ENCODE data around the gene DNM3. TPM values are rescaled to one million over a fixed set of nuclear protein-coding genes. Genes with fewer than 3 reads are reported as not detected.

Gene DNM3
- total RNA-seq, 1 donor: 0.72 TPM

- H3K4me1 ChIP-seq (ENCODE audit: insufficient read depth, low read length): no peaks in the 10 kb centered on the region
- H3K79me2 ChIP-seq (ENCODE audit: insufficient read depth, low read length): no peaks in the 10 kb centered on the region
- no peak overlapping the region for H3K27ac ChIP-seq (ENCODE audit: low read depth, low read length)
- TF ChIP-seq CTCF (IDR thresholded peaks at IDR 0.05; ENCODE audit: extremely low read depth, low read depth, low read length): peak; percentile 80
- H3K4me2 ChIP-seq (ENCODE audit: insufficient read depth, low read length): no peak overlapping the region
- no peak overlapping the region for H2AFZ ChIP-seq (ENCODE audit: low read length)
- no peaks in the 10 kb centered on the region for H3K27me3 ChIP-seq (ENCODE audit: insufficient read depth, low read length)
- no peaks in the 10 kb centered on the region for H3K36me3 ChIP-seq (ENCODE audit: insufficient read depth, low read length)
- DNase-seq (ENCODE audit: insufficient read length, low spot score, missing footprints): no peak
- no peak overlapping the region for H3K4me3 ChIP-seq (ENCODE audit: insufficient read depth, low read length)
- no peaks in the 10 kb centered on the region for H4K20me1 ChIP-seq (ENCODE audit: insufficient read depth, low read length)
- no peaks in the 10 kb centered on the region for H3K9me3 ChIP-seq (ENCODE audit: low read depth, low read length)
These were observed 143.7 kb downstream of the DNM3 start for GRCh38 chr1:171984850-171985485.

GRCh38 chr1:171985639-171986038 is 144.3 kb downstream of the DNM3 start:
- H2AFZ ChIP-seq (ENCODE audit: low read length): no peak overlapping the region
- H3K4me2 ChIP-seq (ENCODE audit: insufficient read depth, low read length): no peak overlapping the region
- no peak overlapping the region for H3K27ac ChIP-seq (ENCODE audit: low read depth, low read length)
- H3K79me2 ChIP-seq (ENCODE audit: insufficient read depth, low read length): no peaks in the 10 kb centered on the region
- no peak overlapping the region for H3K4me3 ChIP-seq (ENCODE audit: insufficient read depth, low read length)
- peak; percentile 22 for TF ChIP-seq CTCF (IDR thresholded peaks at IDR 0.05; ENCODE audit: extremely low read depth, low read depth, low read length)
- no peaks in the 10 kb centered on the region for H3K27me3 ChIP-seq (ENCODE audit: insufficient read depth, low read length)
- H4K20me1 ChIP-seq (ENCODE audit: insufficient read depth, low read length): no peaks in the 10 kb centered on the region
- no peaks in the 10 kb centered on the region for H3K9me3 ChIP-seq (ENCODE audit: low read depth, low read length)
- H3K36me3 ChIP-seq (ENCODE audit: insufficient read depth, low read length): no peaks in the 10 kb centered on the region
- no peak for DNase-seq (ENCODE audit: insufficient read length, low spot score, missing footprints)
- no peaks in the 10 kb centered on the region for H3K4me1 ChIP-seq (ENCODE audit: insufficient read depth, low read length)

DNA sequence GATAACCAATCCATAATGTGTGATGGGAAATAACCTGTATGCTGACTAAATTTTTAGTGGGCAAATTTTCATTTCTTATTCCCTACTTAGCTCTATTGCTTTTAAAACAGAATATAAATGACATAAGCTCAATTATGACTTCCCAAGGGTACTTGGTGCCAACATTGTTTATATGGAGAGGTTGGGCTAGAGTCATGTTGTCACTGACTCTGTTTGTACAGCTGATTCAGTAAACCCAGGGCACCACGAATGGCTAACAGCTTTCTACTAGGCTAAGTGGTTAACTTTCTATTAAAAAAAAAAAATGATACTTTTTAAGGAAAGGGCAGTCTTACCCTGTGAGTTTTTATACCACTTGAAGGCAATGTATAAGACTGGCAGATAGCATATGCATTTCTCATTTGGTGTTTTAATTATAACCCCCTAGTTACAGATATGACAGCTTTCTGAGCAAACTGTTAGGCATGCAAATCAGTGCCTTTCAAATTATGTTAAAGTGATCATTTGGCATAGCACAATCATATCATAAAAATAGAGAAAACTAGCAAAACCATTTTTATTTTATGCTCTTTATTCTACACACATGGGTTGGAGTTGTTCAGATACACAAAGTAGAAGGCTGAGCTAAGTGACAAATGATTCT is 147.1 kb downstream of the DNM3 start:
- no peak for TF ChIP-seq CTCF (IDR thresholded peaks at IDR 0.05; ENCODE audit: extremely low read depth, low read depth, low read length)
- Histone ChIP-seq H3K79me2 (ENCODE audit: insufficient read depth, low read length) (no peaks in the 10 kb centered on the region), H3K27ac (ENCODE audit: low read depth, low read length) (no peak overlapping the region)

DNA sequence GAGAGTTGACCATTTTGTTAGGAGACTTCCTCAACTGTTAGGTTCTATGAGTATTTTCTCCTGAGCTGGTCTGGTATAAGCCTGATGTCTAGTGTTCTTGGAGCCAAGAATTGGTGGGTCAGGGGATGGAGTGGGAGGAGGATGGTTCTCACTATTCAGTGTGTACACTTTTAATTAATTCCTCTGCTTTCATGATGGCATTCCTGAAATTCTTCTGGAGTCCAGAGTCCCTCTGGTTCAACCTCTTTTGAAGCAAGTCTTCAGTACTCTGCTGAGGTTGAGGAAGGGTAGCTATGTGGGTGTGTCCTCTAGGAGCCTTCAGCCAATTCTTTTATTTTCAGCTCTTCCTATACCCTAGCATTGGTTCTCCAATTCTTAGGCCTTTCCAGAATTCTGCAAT is 149.1 kb downstream of the DNM3 start:
- no peaks in the 10 kb centered on the region for H3K4me1 ChIP-seq (ENCODE audit: insufficient read depth, low read length)
- no peak for DNase-seq (ENCODE audit: insufficient read length, low spot score, missing footprints)
- H2AFZ ChIP-seq (ENCODE audit: low read length): no peak overlapping the region
- no peak for TF ChIP-seq CTCF (IDR thresholded peaks at IDR 0.05; ENCODE audit: extremely low read depth, low read depth, low read length)
- no peak overlapping the region for H3K27ac ChIP-seq (ENCODE audit: low read depth, low read length)
- no peaks in the 10 kb centered on the region for H4K20me1 ChIP-seq (ENCODE audit: insufficient read depth, low read length)
- H3K9me3 ChIP-seq (ENCODE audit: low read depth, low read length): no peaks in the 10 kb centered on the region
- H3K27me3 ChIP-seq (ENCODE audit: insufficient read depth, low read length): no peaks in the 10 kb centered on the region
- no peaks in the 10 kb centered on the region for H3K36me3 ChIP-seq (ENCODE audit: insufficient read depth, low read length)
- no peaks in the 10 kb centered on the region for H3K79me2 ChIP-seq (ENCODE audit: insufficient read depth, low read length)
- H3K4me3 ChIP-seq (ENCODE audit: insufficient read depth, low read length): no peak overlapping the region
- H3K4me2 ChIP-seq (ENCODE audit: insufficient read depth, low read length): no peak overlapping the region

More for the DNA sequence above, 147.1 kb downstream of the DNM3 start:
- no peaks in the 10 kb centered on the region for H3K27me3 ChIP-seq (ENCODE audit: insufficient read depth, low read length)
- no peaks in the 10 kb centered on the region for H3K9me3 ChIP-seq (ENCODE audit: low read depth, low read length)
- DNase-seq (ENCODE audit: insufficient read length, low spot score, missing footprints): no peak
- no peak overlapping the region for H2AFZ ChIP-seq (ENCODE audit: low read length)
- H3K36me3 ChIP-seq (ENCODE audit: insufficient read depth, low read length): no peaks in the 10 kb centered on the region
- H3K4me3 ChIP-seq (ENCODE audit: insufficient read depth, low read length): no peak overlapping the region
- H3K4me1 ChIP-seq (ENCODE audit: insufficient read depth, low read length): no peaks in the 10 kb centered on the region
- H4K20me1 ChIP-seq (ENCODE audit: insufficient read depth, low read length): no peaks in the 10 kb centered on the region
- H3K4me2 ChIP-seq (ENCODE audit: insufficient read depth, low read length): no peak overlapping the region

Measured in osteoblast (primary cell).